Activated naive CD8-positive, alpha-beta T cell (primary cell): ENCODE measurements around the gene ZNF184.
"Not testable (repeated sequence)": the region's sequence is repeated elsewhere in the genome, so short reads cannot be mapped to it uniquely, and the experiment has no call there.

ENCODE experiments used
- H3K27ac Mint-ChIP-seq: one replicate; pipeline ENCODE4 v1.8.0; 2021; ENCODE audit warnings: mixed read lengths
- H3K27me3 Mint-ChIP-seq: one replicate; pipeline ENCODE4 v1.8.0; 2021; ENCODE audit warnings: mixed read lengths
- H3K36me3 Mint-ChIP-seq: one replicate; pipeline ENCODE4 v1.8.0; 2021; ENCODE audit warnings: mixed read lengths
- H3K4me1 Mint-ChIP-seq: one replicate; pipeline ENCODE4 v1.8.0; 2021; ENCODE audit warnings: low read depth, mixed read lengths
- H3K4me3 Mint-ChIP-seq: one replicate; pipeline ENCODE4 v1.8.0; 2021; ENCODE audit warnings: mild to moderate bottlenecking, mixed read lengths
- H3K9me3 Mint-ChIP-seq: one replicate; pipeline ENCODE4 v1.8.0; 2021; ENCODE audit warnings: low read depth, mixed read lengths

ZNF184 gene

DNA sequence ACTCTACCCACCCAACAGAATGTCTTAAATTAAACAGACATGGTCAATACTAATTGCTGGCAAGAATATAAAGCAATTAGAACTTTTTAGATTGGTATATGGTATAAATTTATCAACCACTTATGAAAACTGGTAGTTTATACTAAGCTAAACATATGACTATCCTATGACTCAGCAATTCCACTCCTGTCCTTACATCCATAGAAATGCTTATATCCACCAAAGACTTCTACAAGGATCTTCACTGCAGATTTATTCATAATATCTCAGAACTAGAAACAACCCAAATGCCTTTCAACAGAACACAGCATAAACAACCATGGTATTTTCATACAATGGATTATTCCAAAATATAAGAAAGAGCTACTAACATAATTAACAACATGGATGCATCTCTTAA lies 4.6 kb downstream of the ZNF184 start:
- Mint-ChIP-seq H3K27me3 (no peaks in the 10 kb centered on the region), H3K4me1 (peaks cover 60% of the 10 kb centered on the region), H3K4me3 (no peak overlapping the region), H3K9me3 (no peaks in the 10 kb centered on the region), H3K36me3 (peaks cover 36% of the 10 kb centered on the region), H3K27ac (peak overlapping the region; percentile 13)

DNA sequence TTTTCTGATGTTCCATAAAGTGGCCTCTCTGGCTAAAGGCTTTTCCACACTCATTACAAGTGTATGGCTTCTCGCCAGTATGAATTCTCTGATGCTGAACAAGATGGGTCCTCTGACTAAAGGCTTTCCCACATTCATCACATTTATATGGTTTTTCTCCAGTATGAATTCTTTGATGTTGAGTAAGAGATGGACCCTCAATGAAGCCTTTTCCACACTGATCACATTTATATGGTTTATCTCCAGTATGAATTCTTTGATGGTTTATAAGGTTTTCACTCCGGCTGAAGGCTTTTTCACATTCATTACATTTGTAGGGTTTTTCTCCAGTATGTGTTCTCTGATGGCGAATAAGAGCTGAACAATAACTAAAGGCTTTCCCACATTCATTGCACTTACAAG lies 20.4 kb downstream of the ZNF184 start:
- H3K4me1 Mint-ChIP-seq = no peaks in the 10 kb centered on the region
- no peak overlapping the region for H3K4me3 Mint-ChIP-seq
- peaks cover 87% of the 10 kb centered on the region for H3K36me3 Mint-ChIP-seq
- H3K9me3 Mint-ChIP-seq = peaks cover 65% of the 10 kb centered on the region
- H3K27me3 Mint-ChIP-seq = no peaks in the 10 kb centered on the region
- H3K27ac Mint-ChIP-seq = no peak overlapping the region

DNA sequence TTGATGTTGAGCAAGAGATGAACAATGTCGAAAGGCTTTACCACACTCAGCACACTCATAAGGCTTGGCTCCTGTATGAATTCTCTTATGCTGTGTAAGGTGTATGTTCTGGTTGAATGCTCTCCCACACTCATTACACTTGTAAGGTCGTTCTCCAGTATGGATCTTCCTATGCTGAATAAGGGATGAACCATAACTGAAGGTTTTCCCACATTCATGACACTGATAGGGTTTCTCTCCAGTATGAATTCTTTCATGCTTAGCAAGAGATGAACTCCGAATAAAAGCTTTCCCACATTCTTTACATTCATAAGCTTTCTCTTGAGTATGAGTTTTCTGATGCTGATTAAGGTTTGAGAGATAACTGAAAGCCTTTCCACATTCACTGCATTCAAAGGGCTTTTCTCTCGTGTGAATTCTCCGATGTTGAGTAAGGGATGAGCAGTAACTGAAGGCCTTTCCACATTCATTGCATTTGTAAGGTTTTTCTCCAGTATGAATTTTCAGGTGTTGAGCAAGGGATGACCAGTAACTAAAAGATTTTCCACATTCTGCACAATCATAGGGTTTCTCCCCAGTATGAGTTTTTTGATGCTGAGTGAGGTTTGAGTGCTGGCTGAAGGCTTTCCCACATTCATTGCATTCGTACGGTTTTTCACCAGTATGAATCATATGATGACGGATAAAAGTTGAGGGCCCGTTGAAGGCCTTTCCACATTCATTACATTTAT lies 21.1 kb downstream of the ZNF184 start:
- peaks cover 58% of the 10 kb centered on the region for H3K9me3 Mint-ChIP-seq
- peak overlapping the region; percentile 23 for H3K4me3 Mint-ChIP-seq
- H3K27ac Mint-ChIP-seq = no peak overlapping the region
- H3K4me1 Mint-ChIP-seq = no peaks in the 10 kb centered on the region
- no peaks in the 10 kb centered on the region for H3K27me3 Mint-ChIP-seq
- H3K36me3 Mint-ChIP-seq = peaks cover 82% of the 10 kb centered on the region

DNA sequence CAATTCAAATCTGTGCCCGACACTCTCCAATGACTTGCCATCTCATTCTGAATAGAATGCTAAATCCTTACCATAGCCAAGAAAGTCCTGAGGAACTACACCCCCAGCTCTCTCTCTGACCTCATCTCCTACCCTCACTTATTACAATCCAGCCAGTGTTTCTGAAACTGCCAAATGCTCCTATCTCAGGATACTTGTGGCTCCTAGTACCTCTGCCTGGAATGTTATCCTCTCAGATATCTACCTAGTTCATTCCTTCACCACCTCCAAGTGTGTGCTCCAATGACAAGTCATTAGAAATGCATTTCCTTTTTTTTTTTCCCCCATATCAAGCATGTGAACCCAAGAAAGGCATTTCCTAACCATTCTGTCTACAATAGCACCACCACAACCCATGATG lies 24.4 kb downstream of the ZNF184 start:
- H3K4me1 Mint-ChIP-seq = no peaks in the 10 kb centered on the region
- H3K27me3 Mint-ChIP-seq = no peaks in the 10 kb centered on the region
- H3K9me3 Mint-ChIP-seq = peaks cover 29% of the 10 kb centered on the region
- H3K36me3 Mint-ChIP-seq = peaks cover 60% of the 10 kb centered on the region
- no peak overlapping the region for H3K4me3 Mint-ChIP-seq
- no peak overlapping the region for H3K27ac Mint-ChIP-seq

DNA sequence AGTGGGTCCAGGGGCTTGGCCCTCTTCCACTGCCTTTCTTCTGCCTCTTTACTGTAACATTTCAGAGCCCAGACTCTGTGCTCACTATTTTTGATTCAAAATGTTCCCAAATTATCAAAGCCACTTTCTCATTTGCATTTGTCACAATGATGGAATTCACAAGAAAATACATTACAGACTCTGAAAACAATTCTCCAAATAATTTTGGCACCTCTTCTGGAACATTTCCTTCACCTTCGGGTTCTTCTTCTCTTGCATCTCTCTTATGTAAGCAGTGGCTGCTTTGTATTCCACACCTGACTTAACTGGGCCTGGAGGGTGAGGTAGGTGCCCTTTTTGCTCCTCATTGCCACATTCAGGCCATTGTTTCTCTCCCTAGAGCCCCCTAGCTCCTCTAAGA lies 30.0 kb downstream of the ZNF184 start:
- peaks cover 23% of the 10 kb centered on the region for H3K36me3 Mint-ChIP-seq
- no peaks in the 10 kb centered on the region for H3K4me1 Mint-ChIP-seq
- no peaks in the 10 kb centered on the region for H3K27me3 Mint-ChIP-seq
- H3K9me3 Mint-ChIP-seq = peaks cover 12% of the 10 kb centered on the region
- H3K4me3 Mint-ChIP-seq = no peak overlapping the region
- H3K27ac Mint-ChIP-seq = no peak overlapping the region

DNA sequence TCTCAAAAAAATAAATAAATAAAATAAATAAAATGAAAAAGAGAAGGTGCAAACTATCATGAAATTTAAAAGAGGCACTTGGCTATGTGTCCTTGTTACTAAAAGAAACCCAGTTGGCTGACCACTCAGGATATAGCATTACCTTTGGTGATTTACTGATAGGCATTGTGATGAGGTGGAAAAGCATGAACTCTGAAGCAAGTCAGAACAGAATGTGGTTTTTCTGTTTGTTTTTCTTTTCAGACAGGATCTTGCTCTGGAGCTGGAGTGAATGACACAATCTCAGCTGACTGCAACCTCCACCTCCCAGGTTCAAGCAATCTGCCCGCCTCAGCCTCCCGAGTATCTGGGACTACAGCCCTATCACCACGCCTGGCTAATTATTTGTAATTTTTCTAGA lies 31.9 kb downstream of the ZNF184 start:
- Mint-ChIP-seq H3K4me1 (no peaks in the 10 kb centered on the region), H3K27me3 (peaks cover 3% of the 10 kb centered on the region), H3K27ac (no peak overlapping the region), H3K36me3 (peaks cover 21% of the 10 kb centered on the region), H3K4me3 (no peak overlapping the region), H3K9me3 (peaks cover 20% of the 10 kb centered on the region)

DNA sequence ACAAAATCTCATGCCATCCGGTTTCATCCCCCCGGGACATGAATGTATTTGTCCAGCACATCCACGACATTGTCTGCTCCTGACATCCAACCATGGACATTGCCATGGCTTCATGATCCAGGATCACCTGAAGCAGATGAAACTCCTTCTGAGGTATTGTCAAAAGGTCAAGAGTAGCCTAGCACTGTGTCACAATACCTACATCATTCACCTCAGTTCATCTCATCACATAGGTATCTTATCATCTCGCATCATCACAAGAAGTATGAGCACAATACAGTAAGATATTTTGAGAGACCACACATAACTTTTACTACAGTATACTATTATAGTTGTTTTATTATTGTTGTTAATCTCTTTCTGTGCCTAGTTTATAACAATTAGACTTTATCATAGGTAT lies 33.5 kb downstream of the ZNF184 start:
- H3K27me3 Mint-ChIP-seq = peaks cover 3% of the 10 kb centered on the region
- peaks cover 22% of the 10 kb centered on the region for H3K36me3 Mint-ChIP-seq
- H3K4me3 Mint-ChIP-seq = no peak overlapping the region
- H3K9me3 Mint-ChIP-seq = peaks cover 25% of the 10 kb centered on the region
- H3K27ac Mint-ChIP-seq = no peak overlapping the region
- no peaks in the 10 kb centered on the region for H3K4me1 Mint-ChIP-seq

DNA sequence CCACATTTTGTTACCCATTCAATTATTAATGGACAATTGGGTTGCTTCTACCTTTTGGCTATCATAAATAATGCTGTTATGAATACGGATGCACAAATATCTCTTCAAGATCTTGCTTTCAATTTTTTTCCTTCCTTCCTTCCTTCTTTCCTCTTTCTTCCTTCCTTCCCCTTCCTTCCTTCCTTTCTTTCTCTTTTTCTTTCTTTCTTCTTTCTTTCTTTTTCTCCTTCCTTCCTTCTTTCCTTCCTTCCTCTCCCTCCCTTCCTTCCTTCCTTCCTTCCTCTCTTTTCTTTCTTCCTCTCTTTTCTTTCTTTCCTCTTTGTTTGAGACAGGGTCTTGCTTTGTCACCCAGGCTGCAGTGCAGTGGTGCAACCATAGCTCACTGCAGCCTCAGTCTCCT lies 39.2 kb downstream of the ZNF184 start:
- no peak overlapping the region for H3K27ac Mint-ChIP-seq
- H3K9me3 Mint-ChIP-seq = peaks cover 13% of the 10 kb centered on the region
- H3K27me3 Mint-ChIP-seq = peaks cover 11% of the 10 kb centered on the region
- H3K36me3 Mint-ChIP-seq = peaks cover 18% of the 10 kb centered on the region
- H3K4me3 Mint-ChIP-seq = no peak overlapping the region
- no peaks in the 10 kb centered on the region for H3K4me1 Mint-ChIP-seq

DNA sequence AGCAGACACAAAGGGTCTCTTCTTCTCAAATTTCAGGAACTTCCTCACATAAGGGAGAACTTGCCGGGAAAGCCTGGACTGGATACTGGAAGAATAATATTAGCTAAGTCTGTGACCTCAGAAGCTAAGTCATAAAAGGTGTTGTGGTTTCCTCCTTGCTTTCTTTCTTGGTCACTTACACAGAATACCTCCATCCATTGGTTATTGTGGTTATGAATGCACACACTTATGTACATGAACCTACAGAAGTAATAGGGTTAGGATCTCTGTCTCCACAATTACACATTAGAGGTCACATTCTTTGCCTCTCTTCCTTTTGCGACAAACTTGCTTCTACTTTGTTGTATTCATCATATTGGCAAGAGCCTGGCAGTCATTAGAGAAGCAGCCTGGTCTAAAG lies 43.9 kb downstream of the ZNF184 start:
- peaks cover 9% of the 10 kb centered on the region for H3K27me3 Mint-ChIP-seq
- no peaks in the 10 kb centered on the region for H3K9me3 Mint-ChIP-seq
- H3K27ac Mint-ChIP-seq = no peak overlapping the region
- H3K4me3 Mint-ChIP-seq = no peak overlapping the region
- peaks cover 4% of the 10 kb centered on the region for H3K36me3 Mint-ChIP-seq
- no peaks in the 10 kb centered on the region for H3K4me1 Mint-ChIP-seq

DNA sequence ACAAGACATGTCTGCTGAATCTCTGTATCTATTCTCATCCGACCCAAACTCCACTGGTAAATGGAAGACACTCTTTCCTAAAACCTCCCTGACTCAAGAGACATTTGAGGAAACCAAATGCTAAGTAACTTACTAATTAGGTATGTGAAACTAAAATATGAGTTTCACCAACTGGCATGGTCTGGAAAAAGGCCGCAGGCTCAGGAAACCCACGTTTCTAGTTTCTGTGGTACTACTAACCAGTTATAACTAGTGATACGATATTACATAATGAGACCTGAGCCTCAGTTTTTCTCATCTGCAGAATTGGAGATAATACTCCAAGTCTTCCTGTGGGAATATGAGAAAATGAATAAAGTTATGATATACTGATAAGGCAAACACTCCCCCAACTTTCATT lies 44.4 kb downstream of the ZNF184 start:
- peaks cover 6% of the 10 kb centered on the region for H3K27me3 Mint-ChIP-seq
- H3K4me3 Mint-ChIP-seq = no peak overlapping the region
- H3K36me3 Mint-ChIP-seq = peaks cover 4% of the 10 kb centered on the region
- H3K27ac Mint-ChIP-seq = no peak overlapping the region
- no peaks in the 10 kb centered on the region for H3K9me3 Mint-ChIP-seq
- no peaks in the 10 kb centered on the region for H3K4me1 Mint-ChIP-seq

DNA sequence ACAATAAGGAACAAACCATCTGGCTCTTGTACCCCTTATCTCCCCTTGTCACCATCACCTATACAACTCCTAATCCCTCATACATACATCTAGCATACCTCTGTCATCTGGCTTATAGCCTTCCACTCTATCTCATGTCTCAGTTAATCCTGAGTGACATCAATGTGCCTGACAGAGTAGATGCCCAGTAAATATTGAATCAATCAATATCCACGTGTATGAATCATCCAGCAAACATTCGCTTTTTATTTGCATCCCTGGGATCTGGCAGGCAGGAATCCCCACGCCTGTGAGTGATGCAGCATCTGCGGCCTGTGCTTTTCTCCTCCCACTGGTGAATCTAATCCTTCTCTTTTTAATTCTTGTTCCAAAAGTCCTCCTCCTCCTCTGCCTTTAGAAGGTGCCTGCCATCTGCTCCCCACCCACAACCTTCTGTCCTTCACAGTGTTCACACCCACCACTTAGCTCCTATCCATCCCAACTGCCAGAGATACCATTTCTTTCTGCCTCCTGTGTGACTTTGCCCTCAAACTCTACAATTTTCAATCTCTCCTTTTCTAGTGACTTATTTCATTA lies 46.8 kb downstream of the ZNF184 start:
- Mint-ChIP-seq H3K4me1 (no peaks in the 10 kb centered on the region), H3K36me3 (peaks cover 2% of the 10 kb centered on the region), H3K27me3 (peaks cover 10% of the 10 kb centered on the region), H3K4me3 (no peak overlapping the region), H3K9me3 (no peaks in the 10 kb centered on the region), H3K27ac (no peak overlapping the region)

DNA sequence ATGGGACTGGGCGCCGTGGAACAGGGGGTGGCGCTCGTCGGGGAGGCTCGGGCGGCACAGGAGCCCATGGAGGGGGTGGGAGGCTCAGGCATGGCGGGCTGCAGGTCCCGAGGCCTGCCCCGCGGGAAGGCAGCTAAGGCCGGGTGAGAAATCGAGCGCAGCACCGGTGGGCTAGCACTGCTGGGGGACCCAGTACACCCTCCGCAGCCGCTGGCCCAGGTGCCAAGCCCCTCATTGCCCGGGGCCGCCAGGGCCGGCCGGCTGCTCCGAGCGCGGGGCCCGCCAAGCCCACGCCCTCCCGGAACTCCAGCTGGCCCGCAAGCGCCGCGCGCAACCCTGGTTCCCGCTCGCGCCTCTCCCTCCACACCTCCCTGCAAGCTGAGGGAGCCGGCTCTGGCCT lies 48.1 kb downstream of the ZNF184 start:
- H3K9me3 Mint-ChIP-seq, H3K27ac Mint-ChIP-seq, H3K4me1 Mint-ChIP-seq, H3K36me3 Mint-ChIP-seq, H3K4me3 Mint-ChIP-seq: not testable (repeated sequence)
- peaks cover 11% of the 10 kb centered on the region for H3K27me3 Mint-ChIP-seq

DNA sequence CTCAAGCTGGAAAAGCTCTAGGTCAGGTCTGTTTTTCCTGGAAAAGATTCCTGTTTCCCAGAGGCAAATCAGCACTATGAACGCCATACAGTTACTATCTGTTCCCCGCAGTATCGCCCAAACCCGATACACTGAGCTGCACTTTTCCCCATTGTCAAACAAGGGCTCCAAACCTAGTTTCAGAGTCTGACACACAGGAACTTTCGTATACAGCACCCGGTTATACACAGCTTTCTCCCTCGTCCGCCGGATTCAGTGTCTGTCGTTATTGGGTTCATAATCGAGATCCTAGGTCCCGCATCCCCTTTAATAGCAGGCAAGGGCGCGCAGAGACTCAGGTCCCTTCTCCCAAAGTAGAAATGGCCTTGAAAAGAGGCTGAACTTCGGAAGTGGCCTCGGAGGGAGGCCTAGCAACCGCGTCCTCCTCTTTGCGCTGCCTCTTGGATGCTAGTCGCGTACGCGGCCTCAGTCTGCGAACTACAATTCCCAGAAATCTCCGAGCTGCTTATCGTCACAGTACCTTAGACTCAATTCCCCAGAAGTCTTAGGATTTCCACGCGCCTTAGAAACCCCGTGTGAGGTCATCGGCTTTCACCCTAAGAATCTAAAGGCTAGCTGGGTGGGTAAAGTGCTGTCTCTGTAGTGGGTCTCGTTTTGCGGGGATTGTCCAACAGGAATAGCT lies 50.1 kb downstream of the ZNF184 start:
- Mint-ChIP-seq H3K36me3 (peaks cover 5% of the 10 kb centered on the region), H3K4me1 (no peaks in the 10 kb centered on the region), H3K27ac (no peak overlapping the region), H3K9me3 (no peaks in the 10 kb centered on the region), H3K27me3 (peaks cover 17% of the 10 kb centered on the region), H3K4me3 (no peak overlapping the region)

DNA sequence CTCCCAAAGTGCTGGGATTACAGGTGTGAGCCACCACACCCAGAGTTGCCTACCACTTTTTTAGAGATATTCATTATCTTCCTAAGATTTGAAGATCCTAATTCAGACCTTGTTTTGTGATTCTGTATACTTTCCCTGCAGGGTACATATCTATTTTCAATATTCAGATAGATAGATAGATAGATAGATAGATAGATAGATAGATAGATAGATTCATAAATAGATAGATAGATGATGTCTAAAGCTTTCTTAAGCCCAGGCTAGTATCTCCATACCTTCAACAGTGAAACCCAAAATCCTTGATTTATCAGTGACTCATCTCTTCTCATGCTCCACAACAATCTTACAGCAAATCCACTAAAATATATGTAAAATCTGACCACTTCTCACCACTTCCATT lies 53.5 kb downstream of the ZNF184 start:
- H3K36me3 Mint-ChIP-seq = peaks cover 5% of the 10 kb centered on the region
- no peaks in the 10 kb centered on the region for H3K9me3 Mint-ChIP-seq
- peaks cover 25% of the 10 kb centered on the region for H3K27me3 Mint-ChIP-seq
- H3K27ac Mint-ChIP-seq = no peak overlapping the region
- no peak overlapping the region for H3K4me3 Mint-ChIP-seq
- no peaks in the 10 kb centered on the region for H3K4me1 Mint-ChIP-seq

DNA sequence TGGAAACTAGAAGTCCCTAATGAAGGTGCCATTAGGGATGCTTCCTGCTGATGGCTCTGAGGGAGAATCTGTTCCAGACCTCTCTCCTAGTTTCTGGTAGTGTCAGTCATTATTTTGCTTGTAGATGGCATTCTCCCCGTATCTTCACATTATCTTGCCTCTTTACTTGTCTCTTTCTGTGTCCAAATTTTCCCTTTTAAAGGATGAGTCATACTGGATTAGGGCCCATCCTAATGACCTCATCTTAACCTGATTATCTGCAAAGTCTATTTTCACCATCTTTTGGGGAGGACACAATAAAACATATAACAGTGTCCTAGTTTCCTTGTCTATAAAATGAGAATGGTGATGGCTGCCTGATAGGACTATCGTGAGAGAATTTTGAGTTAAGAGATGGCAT lies 57.0 kb downstream of the ZNF184 start:
- Mint-ChIP-seq H3K27me3 (peaks cover 15% of the 10 kb centered on the region), H3K27ac (no peak overlapping the region), H3K36me3 (peaks cover 5% of the 10 kb centered on the region), H3K4me1 (no peaks in the 10 kb centered on the region), H3K4me3 (no peak overlapping the region), H3K9me3 (no peaks in the 10 kb centered on the region)
